Midbrain (tissue), 1 donor: ENCODE data around the gene EIF4H.

Source experiments
- DNase-seq: peaks from one replicate; lab custom pipeline; 2025; lab: John Stamatoyannopoulos, UW

EIF4H gene

DNA sequence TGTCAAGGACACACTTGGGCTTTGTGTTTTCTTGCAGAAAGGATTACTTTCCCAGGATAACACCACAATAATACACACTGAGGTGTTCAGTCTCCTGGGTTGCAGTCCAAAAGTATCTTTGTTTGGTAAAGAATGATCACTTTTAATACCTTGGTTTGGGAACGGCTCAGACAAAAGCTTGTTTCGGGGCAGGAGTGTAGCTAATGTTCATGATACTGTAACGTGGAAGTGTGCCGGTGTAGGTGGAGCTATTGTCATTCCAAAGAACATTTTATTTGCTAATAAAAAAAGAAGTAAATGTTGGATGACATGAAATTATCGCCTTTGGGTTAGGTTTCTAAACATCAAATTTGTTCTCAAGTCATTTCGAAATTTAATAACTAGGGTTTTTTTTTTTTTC is 1.2 kb downstream of the EIF4H start:
- DNase-seq = no peak

DNA sequence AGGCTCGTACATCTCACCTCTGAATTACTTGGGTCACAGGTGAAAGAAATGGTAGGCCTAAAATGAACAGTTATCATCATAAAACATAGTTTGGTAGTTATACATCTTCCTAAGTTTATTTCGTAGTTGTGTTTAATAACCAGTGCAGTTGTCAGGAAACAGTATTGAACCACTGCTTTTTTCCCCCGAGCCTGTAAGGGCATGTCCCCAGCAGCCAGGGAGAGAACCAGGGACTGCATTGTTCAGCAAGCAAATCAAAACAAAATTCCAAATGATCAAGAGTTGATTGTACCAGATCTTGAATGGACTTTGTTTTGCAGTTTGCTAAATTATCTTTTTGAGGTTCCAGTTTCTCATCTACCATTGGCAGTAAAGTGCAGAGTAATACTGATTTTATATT is 2.4 kb downstream of the EIF4H start:
- DNase-seq = no peak

DNA sequence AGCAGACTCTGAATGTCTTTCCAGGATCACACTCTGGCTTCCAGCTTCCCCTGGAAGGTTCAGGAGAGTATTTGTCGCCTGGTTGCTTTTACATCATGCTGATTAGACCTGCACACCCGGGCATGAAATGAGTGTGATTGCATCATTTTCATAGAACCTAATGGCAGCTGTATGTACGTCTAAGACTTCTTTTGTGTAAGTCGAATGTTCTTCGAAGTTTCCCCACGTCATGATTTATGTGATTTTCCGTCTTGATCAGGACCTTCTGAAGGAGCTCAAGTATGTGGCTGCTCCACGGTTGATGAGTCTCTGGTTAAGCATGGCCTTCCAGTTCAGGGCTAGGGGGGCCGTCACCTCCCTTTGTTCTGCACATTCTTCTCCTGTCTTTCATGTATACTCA is 4.5 kb downstream of the EIF4H start:
- DNase-seq = no peak

DNA sequence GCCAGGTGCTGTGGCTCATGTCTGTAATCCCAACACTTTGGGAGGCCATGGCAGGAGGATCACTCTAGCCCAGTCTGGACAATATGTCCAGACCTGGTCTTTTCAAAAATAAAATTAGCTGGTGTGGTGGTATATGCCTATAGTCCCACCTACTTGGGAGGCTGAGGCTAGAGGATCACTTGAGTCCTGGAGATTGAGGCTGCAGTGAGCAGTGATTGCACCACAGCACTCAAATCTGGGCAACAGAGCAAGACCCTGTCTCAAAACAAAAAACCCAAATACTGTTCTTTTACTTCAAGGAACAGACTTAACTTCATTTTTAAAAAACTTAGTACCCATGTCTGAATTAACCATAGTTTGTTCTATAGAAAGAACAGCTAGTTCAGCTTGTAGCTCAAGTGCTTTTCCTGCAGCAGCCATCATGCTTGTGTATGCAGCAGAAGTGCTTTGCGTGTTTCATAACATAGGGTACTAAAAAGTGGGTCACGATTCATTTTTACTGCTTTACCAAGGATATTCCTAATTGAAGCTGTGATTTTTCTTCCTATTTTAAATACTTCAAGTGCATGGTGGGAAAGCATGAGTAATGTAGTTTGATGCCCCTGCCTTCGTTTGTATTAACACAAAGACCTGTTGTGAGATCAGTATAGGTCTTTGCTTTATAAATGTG is 5.9 kb downstream of the EIF4H start:
- no peak for DNase-seq

DNA sequence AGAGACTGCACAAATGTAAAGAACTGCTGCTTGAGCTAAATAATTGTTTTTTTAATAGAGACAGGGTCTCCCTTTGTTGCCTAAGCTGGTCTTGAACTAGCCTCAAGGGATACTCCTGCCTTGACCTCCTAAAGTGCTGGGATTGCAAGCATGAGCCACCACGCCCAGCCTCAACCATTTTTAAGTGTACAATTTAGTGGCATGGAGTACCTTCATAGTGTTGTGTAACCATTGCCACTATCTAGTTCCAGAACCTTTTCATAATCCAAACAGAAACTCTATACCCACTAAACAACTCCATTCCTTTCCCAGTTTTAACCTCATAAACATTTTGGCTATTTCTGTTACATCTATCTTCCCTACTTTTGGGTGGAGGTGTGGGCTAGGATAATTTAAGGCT is 6.7 kb downstream of the EIF4H start:
- DNase-seq = no peak

DNA sequence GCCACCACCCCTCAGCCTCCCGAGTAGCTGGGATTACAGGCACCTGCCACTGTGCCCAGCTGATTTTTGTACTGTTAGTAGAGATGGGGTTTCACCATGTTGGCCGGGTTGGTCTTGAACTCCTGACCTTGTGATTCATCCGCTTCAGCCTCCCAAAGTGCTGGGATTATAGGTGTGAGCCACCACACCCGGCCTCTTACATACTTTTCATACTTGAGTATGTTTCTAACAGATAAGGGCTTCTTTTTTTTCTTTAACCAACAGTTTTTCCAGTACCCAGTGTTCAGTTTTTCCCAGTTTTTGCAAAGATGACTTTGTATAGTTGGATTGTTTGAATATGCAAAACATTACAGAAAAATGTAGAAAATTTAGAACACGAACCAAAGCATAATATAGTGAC is 7.7 kb downstream of the EIF4H start:
- no peak for DNase-seq

DNA sequence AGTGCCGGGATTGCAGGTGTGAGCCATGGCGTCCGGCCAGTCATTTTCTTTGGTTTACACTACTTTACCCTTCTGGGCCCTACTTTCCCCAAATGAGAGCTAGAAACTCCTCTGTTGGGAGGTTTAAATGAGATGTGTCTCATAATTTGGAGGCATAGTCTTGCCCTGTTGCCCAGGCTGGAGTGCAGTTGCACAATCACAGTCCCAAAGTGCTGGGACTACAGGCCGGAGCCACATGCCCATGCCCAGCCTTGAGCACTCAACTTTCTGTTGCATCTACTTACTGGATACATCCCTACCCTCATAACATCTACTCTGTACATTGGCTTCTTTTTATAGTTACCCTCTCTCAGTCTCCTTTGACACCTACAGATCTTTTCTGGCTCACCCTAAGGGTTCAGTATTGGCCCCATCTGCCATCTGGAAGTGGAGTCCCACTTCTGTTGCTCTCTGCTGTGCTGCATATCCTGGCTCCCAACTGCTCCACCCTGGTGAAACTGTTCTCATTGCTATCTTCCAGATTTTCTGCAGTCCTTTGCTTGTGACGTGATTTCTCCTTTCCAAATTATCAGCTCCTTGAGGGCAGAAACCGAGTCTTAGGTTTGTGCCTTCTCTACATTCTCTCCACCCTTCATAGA is 8.4 kb downstream of the EIF4H start:
- no peak for DNase-seq

DNA sequence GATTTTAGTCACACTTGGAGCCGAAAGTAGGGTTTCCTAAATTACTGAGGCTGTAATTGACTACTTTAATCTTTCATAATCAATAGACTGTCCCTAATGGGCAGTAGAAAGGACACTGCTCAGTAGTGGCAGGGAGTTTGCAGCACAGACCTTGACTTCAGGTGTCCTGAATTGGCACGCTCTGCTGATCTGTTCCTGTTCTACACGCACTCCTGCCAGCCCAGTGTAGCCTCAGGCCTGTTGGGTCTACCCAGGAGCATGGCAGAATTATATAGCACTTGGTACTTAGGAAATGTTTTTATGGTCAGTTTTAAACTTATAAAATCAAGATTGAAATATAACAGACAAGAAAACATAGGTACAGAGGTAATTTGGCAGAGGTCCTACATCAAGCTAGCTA is 9.0 kb downstream of the EIF4H start:
- no peak for DNase-seq

DNA sequence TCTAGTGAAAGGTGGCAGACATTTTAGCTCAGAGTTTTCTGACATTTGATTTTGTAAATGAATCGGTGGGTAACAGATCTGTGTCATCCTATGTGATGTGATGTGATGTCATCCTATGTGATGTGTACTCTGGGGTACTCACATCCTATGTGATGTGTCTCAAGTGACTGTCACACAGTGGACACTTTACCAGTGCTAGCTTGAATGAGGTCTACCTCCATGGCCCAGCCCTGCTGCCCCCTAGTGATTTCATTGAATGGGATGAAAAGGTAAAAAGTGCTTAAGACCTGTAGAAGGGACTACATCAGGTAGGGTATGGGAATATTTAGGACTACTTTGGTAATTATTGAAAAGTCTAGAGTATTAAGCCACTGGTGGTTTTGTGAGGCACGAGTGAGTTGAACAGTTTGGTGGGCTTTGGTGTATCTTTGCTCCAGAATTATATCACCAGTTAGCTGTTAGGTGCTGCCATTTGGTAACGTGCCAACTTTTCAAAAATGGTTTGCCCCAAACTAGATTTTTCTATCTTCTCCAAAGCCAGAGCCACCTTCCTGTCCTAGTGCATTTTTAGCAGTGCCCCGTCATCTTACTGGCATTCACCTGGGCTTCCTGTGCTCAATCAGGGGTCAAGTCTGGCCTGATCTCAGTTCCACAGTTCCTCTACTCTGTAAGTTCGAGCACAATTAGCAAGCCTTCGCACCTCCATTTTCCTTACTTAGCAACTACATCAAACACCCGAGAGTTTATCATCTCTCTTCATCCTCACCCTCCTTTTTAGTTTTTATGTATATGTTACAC is 9.7 kb downstream of the EIF4H start:
- no peak for DNase-seq

DNA sequence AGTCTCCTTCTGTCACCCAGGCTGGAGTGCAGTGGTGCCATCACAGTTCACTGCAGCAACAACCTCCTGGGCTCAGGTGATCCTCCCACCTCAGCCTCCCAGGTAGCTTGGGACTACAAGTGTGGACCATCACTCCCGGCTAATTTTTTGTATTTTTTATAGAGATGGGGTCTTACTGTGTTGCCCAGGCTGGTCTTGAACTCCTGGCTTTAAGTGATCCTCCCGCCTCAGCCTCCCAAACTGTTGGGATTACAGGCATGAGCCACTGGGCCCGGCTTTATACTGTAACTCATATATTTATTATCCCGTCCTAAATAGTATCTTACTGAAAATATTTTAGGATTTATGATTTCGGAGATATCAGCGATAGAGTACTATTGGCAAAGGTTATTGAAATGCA is 10.9 kb downstream of the EIF4H start:
- DNase-seq = no peak

DNA sequence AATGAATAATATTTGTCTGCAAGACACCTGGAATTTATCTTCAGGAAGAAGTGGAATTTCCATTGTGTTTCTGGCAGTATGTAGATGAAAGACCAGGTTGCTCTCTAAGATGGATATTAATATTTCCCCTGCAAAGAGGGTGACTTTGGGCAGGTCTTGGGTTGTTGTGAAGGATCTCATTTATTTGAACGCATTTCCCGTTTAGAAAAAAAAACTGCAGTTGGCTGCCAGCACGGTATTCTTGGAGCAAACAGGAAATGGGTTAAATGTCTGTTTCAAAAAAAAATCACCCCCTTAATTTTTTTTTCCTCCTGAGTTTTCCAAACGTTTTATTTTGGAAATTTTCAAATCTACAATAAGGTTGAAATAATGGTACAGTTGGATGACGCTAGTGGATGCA is 11.5 kb downstream of the EIF4H start:
- DNase-seq = no peak

DNA sequence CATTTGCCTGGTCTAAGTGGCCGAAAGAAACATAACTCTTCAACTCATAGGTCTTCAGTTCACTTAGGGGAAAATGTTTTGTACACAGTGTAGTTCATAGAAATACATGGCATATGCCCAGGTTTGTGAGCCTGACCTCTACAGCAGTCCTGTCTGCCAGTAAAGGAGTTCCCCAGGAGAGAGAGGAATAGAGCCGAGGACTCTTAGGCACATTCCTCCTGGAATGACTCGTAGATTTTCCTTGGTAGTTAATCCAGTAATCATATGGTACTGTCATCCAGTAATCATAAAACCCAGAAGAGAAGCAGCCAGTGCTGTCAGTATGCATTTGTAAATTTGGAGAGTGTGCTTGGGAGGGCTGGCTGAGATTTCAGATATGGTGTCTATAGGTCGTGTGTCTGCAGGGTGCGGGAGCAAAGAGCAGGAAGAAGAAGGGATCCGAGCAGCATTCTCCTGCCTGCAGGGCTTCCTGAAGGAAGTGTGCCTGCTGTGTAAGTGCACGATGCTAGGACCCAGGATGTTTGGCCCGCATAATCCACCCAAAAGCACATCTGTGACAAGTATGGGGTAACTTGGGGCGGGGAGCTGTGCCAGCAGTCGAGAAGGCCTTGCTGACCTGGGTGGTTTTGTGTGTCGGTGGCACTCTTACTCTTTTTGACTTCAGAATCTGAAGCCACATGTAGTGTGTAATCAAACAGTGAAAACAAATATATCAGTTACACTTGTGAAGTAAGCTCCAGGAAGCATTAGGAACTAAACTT is 13.9 kb downstream of the EIF4H start:
- DNase-seq = no peak

DNA sequence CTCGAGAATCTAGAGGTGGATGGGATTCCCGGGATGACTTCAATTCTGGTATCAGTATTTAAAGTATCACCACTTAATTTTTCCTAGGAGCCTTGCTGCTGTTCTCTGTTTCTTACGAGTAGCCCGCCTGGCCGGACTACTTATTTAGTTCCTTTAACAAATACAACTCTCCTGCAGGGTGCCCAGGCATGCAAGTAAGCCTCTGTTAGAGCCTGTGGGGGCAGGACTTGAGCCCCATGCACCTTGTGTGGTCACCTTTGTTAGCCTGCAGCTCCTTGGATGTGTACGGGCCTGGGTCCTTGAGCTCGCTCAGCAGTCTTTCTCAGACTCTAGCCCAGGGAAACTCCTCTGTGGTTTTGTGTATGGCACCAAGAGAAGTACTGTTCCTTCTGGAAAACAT is 16.1 kb downstream of the EIF4H start:
- DNase-seq = no peak

DNA sequence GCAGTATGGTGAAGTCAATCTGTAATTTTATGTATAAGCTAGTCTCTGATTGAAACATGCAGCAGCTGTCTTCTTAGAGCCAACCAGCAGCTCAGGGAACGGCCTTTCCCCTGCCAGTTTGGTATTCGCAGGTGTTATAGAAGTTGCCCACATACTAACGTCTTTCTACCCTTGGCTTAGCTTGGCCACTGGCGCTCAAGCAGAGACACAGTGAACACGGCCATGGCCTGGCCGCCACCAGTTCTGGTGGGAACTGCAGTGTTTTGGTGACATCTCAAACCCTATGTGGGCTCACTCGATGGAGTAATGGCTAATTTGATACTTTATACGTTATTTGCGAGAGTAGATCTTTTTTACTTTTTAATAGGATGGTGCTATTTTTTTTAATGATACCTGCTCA is 17.1 kb downstream of the EIF4H start:
- no peak for DNase-seq

DNA sequence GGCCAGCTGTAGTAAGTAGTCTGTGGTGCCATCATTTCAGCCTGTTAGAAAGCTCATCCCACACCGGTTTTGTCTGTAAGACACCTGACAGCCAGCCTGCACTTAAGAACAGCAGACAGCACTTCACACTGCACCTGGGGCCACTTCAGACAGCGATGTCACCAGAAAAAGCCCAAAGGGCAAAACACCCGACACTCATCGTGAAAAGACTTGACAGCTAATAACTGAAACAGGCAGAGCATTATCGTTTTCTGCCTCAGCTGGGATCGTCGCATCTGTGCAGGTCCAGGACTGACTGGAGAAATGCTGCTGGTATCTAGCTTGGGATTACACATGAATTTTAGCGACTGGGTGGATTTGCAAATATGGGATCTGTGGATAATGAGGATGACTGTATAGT is 18.9 kb downstream of the EIF4H start:
- DNase-seq = no peak

DNA sequence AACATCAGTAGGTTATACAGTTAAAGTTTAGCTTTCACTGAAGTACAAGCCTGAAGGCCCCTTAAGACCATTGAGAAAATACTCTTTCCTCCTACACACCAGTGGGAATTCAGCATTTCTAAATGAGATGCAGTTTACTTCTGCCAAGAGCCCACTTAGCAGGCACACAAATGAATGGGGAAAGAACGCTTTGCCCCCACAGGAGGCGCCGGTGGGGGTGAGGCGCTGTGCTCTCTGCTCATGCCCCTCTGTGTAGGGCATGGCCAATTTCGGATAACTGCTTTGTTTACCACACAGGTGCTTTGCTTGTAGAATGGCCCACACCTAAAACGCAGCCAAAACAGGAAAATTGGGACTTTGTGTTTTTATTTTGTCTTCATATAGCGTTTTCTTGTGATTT is 19.8 kb downstream of the EIF4H start:
- no peak for DNase-seq

DNA sequence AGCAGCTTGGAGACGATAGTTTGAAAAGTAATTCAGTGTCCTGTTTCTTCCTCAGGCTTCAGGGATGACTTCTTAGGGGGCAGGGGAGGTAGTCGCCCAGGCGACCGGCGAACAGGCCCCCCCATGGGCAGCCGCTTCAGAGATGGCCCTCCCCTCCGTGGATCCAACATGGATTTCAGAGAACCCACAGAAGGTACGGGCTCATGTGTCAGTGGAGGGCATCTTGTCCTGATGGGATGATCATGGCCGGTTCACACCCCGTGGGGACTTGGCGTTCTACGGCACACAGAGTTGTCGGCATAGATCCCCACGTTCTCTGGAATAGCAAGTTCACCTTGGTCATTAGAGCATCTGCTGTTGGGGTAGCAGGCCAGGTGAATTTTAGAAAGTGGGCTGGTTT is 20.5 kb downstream of the EIF4H start:
- DNase-seq = no peak

DNA sequence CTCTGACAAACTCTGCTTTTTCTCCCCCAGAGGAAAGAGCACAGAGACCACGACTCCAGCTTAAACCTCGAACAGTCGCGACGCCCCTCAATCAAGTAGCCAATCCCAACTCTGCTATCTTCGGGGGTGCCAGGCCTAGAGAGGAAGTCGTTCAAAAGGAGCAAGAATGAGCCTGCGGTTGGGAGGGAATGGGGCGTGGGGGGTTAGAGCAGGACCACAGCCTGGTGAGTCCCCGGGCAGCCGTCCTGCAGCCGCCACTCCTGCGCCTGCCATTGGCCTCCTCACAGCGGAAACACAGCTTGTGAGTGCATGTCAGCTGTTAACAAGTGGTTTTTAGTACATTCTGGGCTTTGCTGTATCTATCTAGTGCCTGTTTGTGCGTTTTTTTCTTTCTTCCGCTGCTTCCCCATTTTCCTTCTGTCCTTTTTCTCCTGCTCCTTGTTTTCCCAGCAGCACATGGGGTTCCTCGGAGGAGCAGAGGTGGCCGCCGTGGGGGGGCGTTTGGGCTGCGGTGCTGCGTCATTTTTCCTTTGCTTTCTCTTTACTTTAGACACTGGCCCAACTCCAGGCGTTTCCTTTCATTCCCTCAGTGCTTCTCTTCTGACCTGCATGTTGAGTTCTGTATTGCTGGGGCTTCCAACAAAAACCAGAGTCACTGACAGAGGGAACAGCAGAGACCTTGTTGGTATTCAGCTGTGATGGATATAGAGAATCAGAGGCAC is 21.1 kb downstream of the EIF4H start:
- peak; percentile 37 for DNase-seq

DNA sequence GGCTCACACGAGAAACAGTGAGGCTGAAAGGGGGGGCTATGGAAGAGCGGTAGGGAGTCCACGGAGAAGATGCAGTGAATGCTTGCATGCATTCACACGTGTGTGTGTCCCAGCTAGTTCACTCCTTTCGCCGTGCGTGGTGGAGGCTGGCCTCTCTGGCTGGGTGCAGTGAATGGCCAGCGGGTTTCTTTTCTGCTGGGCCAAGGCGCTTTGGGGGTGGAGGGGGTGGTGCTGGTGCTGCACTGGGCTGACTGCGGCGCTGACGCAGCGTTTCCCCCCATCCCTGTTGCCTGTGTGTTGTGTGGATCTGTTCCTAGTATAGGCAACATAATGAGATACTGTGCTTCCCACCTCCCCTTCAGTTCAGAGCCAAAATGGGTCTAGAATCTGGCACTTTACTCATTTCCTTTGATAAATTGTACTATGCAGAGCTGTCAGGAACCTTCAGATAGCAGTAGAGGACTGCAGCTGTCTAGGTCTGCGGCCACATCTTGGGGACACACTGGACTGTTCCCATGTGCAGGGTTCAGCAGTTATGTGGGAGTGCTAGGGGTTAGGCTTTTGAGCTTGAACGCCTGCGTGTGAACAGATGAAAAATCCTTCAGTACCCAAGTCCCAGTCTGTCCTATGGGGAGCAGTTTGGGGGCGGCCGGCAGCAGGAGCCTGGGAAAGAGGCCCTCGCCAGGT is 22.0 kb downstream of the EIF4H start:
- DNase-seq = peak; percentile 25

DNA sequence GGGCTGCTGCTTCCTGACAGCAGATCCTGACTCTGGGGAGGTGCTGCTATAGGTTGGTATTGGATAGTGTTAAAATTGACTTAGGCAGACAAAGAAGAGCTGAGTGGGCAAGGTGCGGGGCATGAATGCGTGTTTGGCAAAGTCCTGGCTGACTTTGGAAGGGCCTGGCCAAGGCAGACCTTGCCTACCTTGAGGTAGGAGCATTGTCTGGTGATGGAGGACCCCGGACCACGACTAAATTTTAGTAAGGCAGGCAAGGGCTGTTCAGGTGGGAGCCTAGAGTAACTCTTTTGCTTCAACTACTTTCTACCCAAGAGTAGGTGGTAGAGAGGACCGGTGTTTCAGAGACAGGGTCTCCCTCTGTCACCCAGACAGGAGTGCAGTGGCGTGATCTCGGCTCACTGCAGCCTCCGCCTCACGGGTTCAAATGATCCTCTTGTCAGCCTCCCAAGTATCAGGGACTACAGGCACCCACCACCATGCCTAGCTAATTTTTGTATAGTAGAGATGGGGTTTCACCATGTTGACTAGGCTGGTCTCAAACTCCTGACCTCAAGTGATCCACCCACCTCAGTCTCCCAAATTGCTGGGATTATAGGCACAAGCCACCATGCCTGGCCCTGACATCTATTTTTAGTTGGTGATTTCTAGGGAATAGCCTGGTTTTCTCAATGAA is 23.4 kb downstream of the EIF4H start:
- DNase-seq = no peak
